Brain microvascular endothelial cell (primary cell): ENCODE results near the gene DCAF11.

Experiments
- DNase-seq: peaks from one replicate; pipeline ENCODE4 v3.0.0-alpha.2; 2020
- H3K27ac ChIP-seq: fragments of 250-450 bp; sonication (Bioruptor Pico); 2 replicates; pipeline ENCODE4 v1.5.1; 2020; ENCODE audit warnings: mild to moderate bottlenecking, moderate library complexity
- H3K27me3 ChIP-seq: fragments of 250-450 bp; sonication (Bioruptor Pico); replicated peaks from 2 replicates; pipeline ENCODE4 v1.5.1; 2020; ENCODE audit warnings: mild to moderate bottlenecking
- H3K36me3 ChIP-seq: fragments of 250-450 bp; sonication (Bioruptor Pico); replicated peaks from 2 replicates; pipeline ENCODE4 v1.5.1; 2020; ENCODE audit warnings: mild to moderate bottlenecking
- H3K4me3 ChIP-seq: 2 replicates; pipeline ENCODE4 v1.5.1; 2011; ENCODE audit warnings: low read depth, mild to moderate bottlenecking, control low read depth, low read length, moderate library complexity
- CTCF ChIP-seq: IDR thresholded peaks from 2 replicates; pipeline ENCODE4 v1.5.1; 2011; ENCODE audit warnings: low read depth, mild to moderate bottlenecking, moderate library complexity, low read length, control low read depth, inconsistent platforms; ENCODE audit errors: missing control alignments
- in situ Hi-C: cut with HindIII; loops from 2 replicates; pipeline ENCODE4 v1.10.0; 2017; ENCODE audit warnings: low sequenced_read_pairs, low pct_ligation_motif_present

Gene DCAF11

GRCh38 chr14:24172871-24173281 is 58.3 kb downstream of the DCAF11 start:
- DNase-seq, result no peak
- Histone ChIP-seq H3K4me3 (peak overlapping the region; percentile 64), H3K27me3 (no peaks in the 10 kb centered on the region), H3K36me3 (peaks cover 14% of the 10 kb centered on the region), H3K27ac (no peak overlapping the region)
- no peak for TF ChIP-seq CTCF
- in situ Hi-C loops, result no loop called here
